Fibroblast of the conjunctiva (primary cell): ENCODE results near the gene TUBB8B.
"Not testable (repeated sequence)": the region's sequence is repeated elsewhere in the genome, so short reads cannot be mapped to it uniquely, and the experiment has no call there.

Source experiments
- DNase-seq: peaks from one replicate; pipeline ENCODE4 v3.0.0-alpha.2; 2010; ENCODE audit warnings: low read depth

TUBB8B gene

DNA sequence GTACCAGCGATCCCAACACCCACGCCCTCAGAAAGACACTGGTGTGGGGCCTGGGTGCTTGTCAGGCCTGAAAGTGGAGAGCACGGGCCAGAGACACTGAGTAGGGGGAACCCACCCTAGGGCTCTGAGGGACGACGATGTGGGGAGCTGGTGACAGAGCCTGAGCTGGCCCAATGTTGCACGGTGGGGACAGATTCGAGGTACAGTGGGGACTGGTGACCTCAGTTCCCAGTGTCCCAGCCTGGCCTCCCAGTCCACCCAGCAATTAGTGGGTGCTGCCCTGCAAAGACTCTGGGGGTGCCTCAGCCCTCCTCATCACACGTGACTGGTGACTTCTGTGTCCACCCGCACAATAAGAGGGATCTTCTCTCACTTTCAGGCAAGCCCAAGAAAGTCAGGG is 36.6 kb downstream of the TUBB8B start:
- not testable (repeated sequence) for DNase-seq

DNA sequence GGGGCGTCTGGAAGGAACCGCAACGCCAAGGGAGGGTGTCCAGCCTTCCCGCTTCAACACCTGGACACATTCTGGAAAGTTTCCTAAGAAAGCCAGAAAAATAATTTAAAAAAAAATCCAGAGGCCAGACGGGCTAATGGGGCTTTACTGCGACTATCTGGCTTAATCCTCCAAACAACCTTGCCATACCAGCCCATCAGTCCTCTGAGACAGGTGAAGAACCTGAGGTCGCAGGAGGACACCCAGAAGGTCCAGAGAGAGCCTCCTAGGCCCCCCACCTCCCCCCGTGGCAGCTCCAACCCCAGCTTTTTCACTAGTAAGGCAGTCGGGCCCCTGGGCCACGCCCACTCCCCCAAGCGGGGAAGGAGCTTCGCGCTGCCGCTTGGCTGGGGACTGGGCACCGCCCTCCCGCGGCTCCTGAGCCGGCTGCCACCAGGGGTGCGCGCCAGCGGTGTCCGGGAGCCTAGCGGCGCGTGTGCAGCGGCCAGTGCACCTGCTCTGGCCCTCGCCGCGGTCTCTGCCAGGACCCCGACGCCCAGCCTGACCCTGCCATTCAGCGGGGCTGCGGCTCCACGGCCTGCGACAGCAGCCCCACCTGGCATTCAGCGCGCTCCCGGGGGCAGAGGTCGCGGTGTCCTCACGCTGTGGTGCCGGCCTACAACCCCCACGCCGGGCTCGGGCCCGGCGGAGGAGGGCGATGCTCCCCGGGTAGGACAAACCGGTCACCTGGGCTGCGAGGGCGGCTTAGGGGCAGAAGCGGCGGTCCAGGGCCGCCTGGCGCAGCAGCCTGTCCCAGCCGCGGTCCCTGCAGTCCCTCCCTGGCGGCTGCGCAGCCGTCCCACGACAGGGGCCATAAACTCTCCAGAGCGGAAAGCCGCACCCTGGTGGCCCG is 37.8 kb downstream of the TUBB8B start:
- DNase-seq = not testable (repeated sequence)

DNA sequence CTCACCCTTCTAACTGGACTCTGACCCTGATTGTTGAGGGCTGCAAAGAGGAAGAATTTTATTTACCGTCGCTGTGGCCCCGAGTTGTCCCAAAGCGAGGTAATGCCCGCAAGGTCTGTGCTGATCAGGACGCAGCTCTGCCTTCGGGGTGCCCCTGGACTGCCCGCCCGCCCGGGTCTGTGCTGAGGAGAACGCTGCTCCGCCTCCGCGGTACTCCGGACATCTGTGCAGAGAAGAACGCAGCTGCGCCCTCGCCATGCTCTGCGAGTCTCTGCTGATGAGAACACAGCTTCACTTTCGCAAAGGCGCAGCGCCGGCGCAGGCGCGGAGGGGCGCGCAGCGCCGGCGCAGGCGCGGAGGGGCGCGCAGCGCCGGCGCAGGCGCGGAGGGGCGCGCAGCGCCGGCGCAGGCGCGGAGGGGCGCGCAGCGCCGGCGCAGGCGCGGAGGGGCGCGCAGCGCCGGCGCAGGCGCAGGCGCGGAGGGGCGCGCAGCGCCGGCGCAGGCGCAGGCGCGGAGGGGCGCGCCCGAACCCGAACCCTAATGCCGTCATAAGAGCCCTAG is 38.7 kb downstream of the TUBB8B start:
- not testable (repeated sequence) for DNase-seq

DNA sequence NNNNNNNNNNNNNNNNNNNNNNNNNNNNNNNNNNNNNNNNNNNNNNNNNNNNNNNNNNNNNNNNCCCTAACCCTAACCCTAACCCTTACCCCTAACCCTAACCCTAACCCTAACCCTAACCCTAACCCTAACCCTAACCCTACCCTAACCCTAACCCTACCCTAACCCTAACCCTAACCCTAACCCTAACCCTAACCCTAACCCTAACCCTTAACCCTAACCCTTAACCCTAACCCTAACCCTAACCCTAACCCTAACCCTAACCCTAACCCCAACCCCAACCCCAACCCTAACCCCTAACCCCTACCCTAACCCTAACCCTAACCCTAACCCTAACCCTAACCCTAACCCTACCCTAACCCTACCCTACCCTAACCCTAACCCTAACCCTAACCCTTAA is 39.5 kb downstream of the TUBB8B start:
- DNase-seq = not testable (repeated sequence)
